Ovary (tissue), 3 donors: ENCODE data around the gene DHX32.

Experiments
- CTCF ChIP-seq, 3 donors: fragments of 450-650 bp in 2 of 3; fragments of 200-600 bp in 1 of 3; IDR thresholded peaks; one replicate each; pipeline versions ENCODE4 v1.5.1 to v1.8.0; 2016 to 2022; ENCODE audit warnings: antibody characterized with exemption in 3 of 3, mild to moderate bottlenecking in 1 of 3
- EP300 ChIP-seq: sonication (generic); formaldehyde crosslinking; IDR thresholded peaks from one replicate; pipeline ENCODE4 v1.6.1; 2017; ENCODE audit warnings: antibody characterized with exemption
- POLR2A ChIP-seq: fragments of 450-650 bp; IDR thresholded peaks from one replicate; pipeline ENCODE4 v1.6.1; 2017; ENCODE audit warnings: antibody characterized with exemption, mild to moderate bottlenecking, moderate library complexity
- donor health status: DM: no; HTN: no; CAD: no.

DNA sequence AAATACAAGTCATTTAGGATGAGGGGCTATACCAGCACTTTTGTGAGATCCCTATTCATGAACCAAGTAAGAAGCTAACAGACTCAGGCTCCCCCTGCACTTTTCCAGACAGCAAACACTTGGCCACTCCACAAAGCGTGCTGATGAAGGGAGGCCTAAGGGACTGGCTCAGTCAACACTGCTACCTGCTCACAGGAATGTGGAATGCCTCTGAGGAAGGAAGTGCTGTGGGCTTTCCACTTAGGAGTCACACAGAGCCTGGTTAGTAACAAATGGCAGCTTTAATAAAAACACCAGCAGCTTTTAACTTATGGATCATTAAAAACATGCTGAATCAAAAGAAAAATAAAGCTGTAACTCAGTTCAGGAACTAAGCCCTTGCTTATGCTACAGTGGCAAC, 73.0 kb downstream of the DHX32 start:
- no peak for TF ChIP-seq CTCF (IDR thresholded peaks at IDR 0.05)
- no peak for TF ChIP-seq EP300
- no peak for TF ChIP-seq POLR2A
